Astrocyte of the cerebellum (primary cell): ENCODE results near the gene PUM2.
A peak's percentile ranks its signal among the peaks of the same experiment; 100 is the strongest.

Source experiments
- DNase-seq: peaks from one replicate; pipeline ENCODE4 v3.0.0-alpha.2; 2011; ENCODE audit warnings: low read depth
- H3K4me3 ChIP-seq: 2 replicates; pipeline ENCODE4 v1.5.1; 2011; ENCODE audit warnings: mild to moderate bottlenecking, low read depth, low read length, moderate library complexity
- CTCF ChIP-seq: IDR thresholded peaks from 2 replicates; pipeline ENCODE4 v1.5.1; 2012; ENCODE audit warnings: low read length, low read depth, moderate library complexity, mild to moderate bottlenecking; ENCODE audit errors: missing control alignments
- in situ Hi-C: cut with HindIII; loops from 2 replicates; pipeline ENCODE4 v1.10.0; 2017; ENCODE audit warnings: low sequenced_read_pairs

Gene PUM2

GRCh38 chr2:20294231-20294630 is 56.4 kb downstream of the PUM2 start:
- H3K4me3 ChIP-seq = no peak overlapping the region
- in situ Hi-C loops = no loop called here
- no peak for TF ChIP-seq CTCF
- no peak for DNase-seq

- no peak for DNase-seq
- H3K4me3 ChIP-seq = no peak overlapping the region
- in situ Hi-C loops = no loop called here
- no peak for TF ChIP-seq CTCF
Measured at GRCh38 chr2:20292984-20293383, 57.7 kb downstream of the PUM2 start.

- H3K4me3 ChIP-seq = no peak overlapping the region
- DNase-seq = no peak
- in situ Hi-C loops = no loop called here
- TF ChIP-seq CTCF = no peak
Measured at GRCh38 chr2:20291846-20292408, 58.7 kb downstream of the PUM2 start.

GRCh38 chr2:20291106-20291564 is 59.5 kb downstream of the PUM2 start:
- no peak overlapping the region for H3K4me3 ChIP-seq
- peak; percentile 79 for TF ChIP-seq CTCF
- in situ Hi-C loops = no loop called here
- peak; percentile 63 for DNase-seq

GRCh38 chr2:20288642-20289340 is 61.9 kb downstream of the PUM2 start:
- no peak for DNase-seq
- in situ Hi-C loops = loop anchor here (5.0 kb wide), 1 partner anchor 39 kb away; no protein-coding TSS in a partner anchor
- no peak for TF ChIP-seq CTCF
- H3K4me3 ChIP-seq = no peak overlapping the region

- peak; percentile 48 for DNase-seq
- no peak overlapping the region for H3K4me3 ChIP-seq
- no peak for TF ChIP-seq CTCF
- in situ Hi-C loops = no loop called here
Measured at GRCh38 chr2:20282916-20283592, 67.6 kb downstream of the PUM2 start.
